CD4-positive, alpha-beta T cell treated with Interferon gamma for 1 hour (primary cell): ENCODE measurements around the gene NMUR1.
"Not testable (repeated sequence)": the region's sequence is repeated elsewhere in the genome, so short reads cannot be mapped to it uniquely, and the experiment has no call there.

Experiments used
- DNase-seq: peaks from one replicate; pipeline ENCODE4 v3.0.0-alpha.2; 2020

NMUR1 gene

GRCh38 chr2:231530099-231531011 lies at the start of gene NMUR1:
NMUR1 (minus strand) TSS chr2:231530445; CDS start chr2:231530361, 84 bp downstream.
- peak; percentile 72 for DNase-seq

GRCh38 chr2:231579560-231579959 lies 49.3 kb upstream of the NMUR1 start:
- no peak for DNase-seq

- DNase-seq: not testable (repeated sequence)
These were observed 48.4 kb upstream of the NMUR1 start for GRCh38 chr2:231578655-231579054.

GRCh38 chr2:231576465-231576864 lies 46.2 kb upstream of the NMUR1 start:
- DNase-seq: no peak

- no peak for DNase-seq
These were observed 45.5 kb upstream of the NMUR1 start for GRCh38 chr2:231575612-231576256.

- no peak for DNase-seq
These were observed 43.6 kb upstream of the NMUR1 start for GRCh38 chr2:231573698-231574421.

GRCh38 chr2:231573096-231573495 lies 42.9 kb upstream of the NMUR1 start:
- DNase-seq: no peak

GRCh38 chr2:231571661-231572191 lies 41.5 kb upstream of the NMUR1 start:
- DNase-seq: no peak

GRCh38 chr2:231570915-231571314 lies 40.7 kb upstream of the NMUR1 start:
- not testable (repeated sequence) for DNase-seq

GRCh38 chr2:231568785-231569435 lies 38.7 kb upstream of the NMUR1 start:
- DNase-seq: no peak

- no peak for DNase-seq
These were observed 38.0 kb upstream of the NMUR1 start for GRCh38 chr2:231568098-231568784.

GRCh38 chr2:231567159-231567558 lies 36.9 kb upstream of the NMUR1 start:
- no peak for DNase-seq

GRCh38 chr2:231565887-231566594 lies 35.8 kb upstream of the NMUR1 start:
- DNase-seq: no peak

- peak; percentile 16 for DNase-seq
These were observed 33.2 kb upstream of the NMUR1 start for GRCh38 chr2:231563378-231563961.

- peak; percentile 69 for DNase-seq
These were observed 27.4 kb upstream of the NMUR1 start for GRCh38 chr2:231557571-231558217.

GRCh38 chr2:231556981-231557380 lies 26.7 kb upstream of the NMUR1 start:
- DNase-seq: no peak

GRCh38 chr2:231556496-231556895 lies 26.3 kb upstream of the NMUR1 start:
- DNase-seq: not testable (repeated sequence)

GRCh38 chr2:231554748-231555545 lies 24.7 kb upstream of the NMUR1 start:
- peak; percentile 41 for DNase-seq

GRCh38 chr2:231554327-231554726 lies 24.1 kb upstream of the NMUR1 start:
- DNase-seq: no peak
